HepG2 (cell line): ENCODE data around the gene COQ8A.

Source experiments
- CTCF ChIP-seq: sonication (generic); formaldehyde crosslinking; IDR thresholded peaks from 2 replicates; pipeline ENCODE4 v1.5.0; 2020; ENCODE audit warnings: mild to moderate bottlenecking, missing genetic modification reagents, moderate library complexity
- ETV6 ChIP-seq: sonication (generic); formaldehyde crosslinking; conservative IDR thresholded peaks from 2 replicates; pipeline ENCODE4 v1.4.0; 2020; ENCODE audit warnings: missing genetic modification reagents
- EZH2 ChIP-seq: conservative IDR thresholded peaks from 2 replicates; pipeline ENCODE4 v1.6.1; 2012; ENCODE audit warnings: mild to moderate bottlenecking, low read depth, low read length, moderate library complexity
- FOSL1 ChIP-seq: sonication (generic); formaldehyde crosslinking; IDR thresholded peaks from 2 replicates; pipeline ENCODE4 v1.9.0; 2021; ENCODE audit warnings: missing genetic modification reagents, borderline replicate concordance
- FOXK2 ChIP-seq: fragments of 450-650 bp; IDR thresholded peaks from 2 replicates; pipeline ENCODE4 v1.6.1; 2016
- HNRNPUL1 ChIP-seq: fragments of 200-400 bp; formaldehyde crosslinking; IDR thresholded peaks from 2 replicates; pipeline ENCODE4 v1.6.1; 2017; ENCODE audit warnings: low read depth, mild to moderate bottlenecking, low read length, moderate library complexity
- MYNN ChIP-seq: sonication (generic); formaldehyde crosslinking; IDR thresholded peaks from 2 replicates; pipeline ENCODE4 v1.4.0; 2020; ENCODE audit warnings: mild to moderate bottlenecking, low read depth, missing genetic modification reagents
- PAXIP1 ChIP-seq: sonication (generic); formaldehyde crosslinking; conservative IDR thresholded peaks from 2 replicates; pipeline ENCODE4 v1.4.0; 2020; ENCODE audit warnings: mild to moderate bottlenecking, missing genetic modification reagents, moderate library complexity
- POLR2AphosphoS5 ChIP-seq: IDR thresholded peaks from 2 replicates; pipeline ENCODE4 v1.6.1; 2012; ENCODE audit warnings: low read depth, low read length
- RFX1 ChIP-seq: fragments of 450-650 bp; IDR thresholded peaks from 2 replicates; pipeline ENCODE4 v1.6.1; 2017
- TEAD2 ChIP-seq: sonication (generic); formaldehyde crosslinking; IDR thresholded peaks from 2 replicates; pipeline ENCODE4 v1.9.0; 2021; ENCODE audit warnings: missing genetic modification reagents
- ZNF512 ChIP-seq: sonication (generic); formaldehyde crosslinking; IDR thresholded peaks from 2 replicates; pipeline ENCODE4 v1.4.0; 2020; ENCODE audit warnings: mild to moderate bottlenecking, missing genetic modification reagents
- ZNF781 ChIP-seq: sonication (generic); formaldehyde crosslinking; IDR thresholded peaks from 2 replicates; pipeline ENCODE4 v1.5.1; 2020; ENCODE audit warnings: borderline replicate concordance, mild to moderate bottlenecking, missing genetic modification reagents; ENCODE audit errors: not compliant biosample characterization
- ZZZ3 ChIP-seq: sonication (generic); formaldehyde crosslinking; IDR thresholded peaks from 2 replicates; pipeline ENCODE4 v1.4.0; 2020; ENCODE audit warnings: missing genetic modification reagents, mild to moderate bottlenecking, borderline replicate concordance

- TF ChIP-seq ZNF781 (CRISPR knock-in tag) (no peak), POLR2AphosphoS5 (no peak), CTCF (CRISPR knock-in tag) (no peak), ETV6 (CRISPR knock-in tag) (no peak), RFX1 (no peak), HNRNPUL1 (no peak), TEAD2 (CRISPR knock-in tag) (no peak), FOSL1 (CRISPR knock-in tag) (no peak), FOXK2 (no peak), EZH2 (no peak), MYNN (CRISPR knock-in tag) (no peak), ZZZ3 (CRISPR knock-in tag) (no peak), ZNF512 (CRISPR knock-in tag) (no peak), PAXIP1 (CRISPR knock-in tag) (no peak)
Measured at GRCh38 chr1:227016990-227017389, 76.9 kb downstream of the COQ8A start.
